AG04450 (cell line): ENCODE data around the gene HPF1. TPM values are rescaled to one million over a fixed set of nuclear protein-coding genes. Genes with fewer than 3 reads are reported as not detected.

ENCODE experiments used
- CTCF ChIA-PET: fragments of 300-600, 350-600 bp; formaldehyde crosslinking; extraction: SDS; loops from one replicate; lab custom pipeline; 2022; ENCODE audit warnings: antibody characterized with exemption, inconsistent platforms; lab: Charles Lee
- POLR2A ChIA-PET: fragments of 350-600 bp; formaldehyde crosslinking; extraction: SDS; loops from one replicate; lab custom pipeline; 2021; ENCODE audit warnings: antibody characterized with exemption, inconsistent platforms; lab: Yijun Ruan, JAX
- DNase-seq: peaks from one replicate; pipeline ENCODE4 v3.0.0-alpha.2; 2011; ENCODE audit warnings: low read depth, low spot score
- H3K27ac ChIP-seq: one replicate; pipeline ENCODE4 v1.5.1; 2012; ENCODE audit warnings: low read depth, low read length, control low read depth
- H3K27me3 ChIP-seq: one replicate; pipeline ENCODE4 v1.6.0; 2012; ENCODE audit warnings: low read length; ENCODE audit not compliant: control insufficient read depth, insufficient read depth
- H3K4me3 ChIP-seq: 2 replicates; pipeline ENCODE4 v1.5.1; 2011; ENCODE audit warnings: mild to moderate bottlenecking, low read depth, low read length, control low read depth
- H3K9me3 ChIP-seq: 2 replicates; pipeline ENCODE4 v1.5.1; 2012; ENCODE audit warnings: low read length; ENCODE audit not compliant: control insufficient read depth, insufficient read depth
- polyA plus RNA-seq: library from polyadenylated mRNA; depleted of rRNA; stranded (reverse); fragments of >200 nt; gene quantifications from 2 replicates; pipeline ENCODE4 v1.2.3, GENCODE V29; 2011
- TF ChIP-seq, protein P1 (sequence below): IDR thresholded peaks from 2 replicates; pipeline ENCODE4 v1.5.1; 2011; ENCODE audit warnings: low read depth, low read length, control low read depth, inconsistent platforms

Gene HPF1
- polyA plus RNA-seq, 1 experiment, result 37.3 TPM

DNA sequence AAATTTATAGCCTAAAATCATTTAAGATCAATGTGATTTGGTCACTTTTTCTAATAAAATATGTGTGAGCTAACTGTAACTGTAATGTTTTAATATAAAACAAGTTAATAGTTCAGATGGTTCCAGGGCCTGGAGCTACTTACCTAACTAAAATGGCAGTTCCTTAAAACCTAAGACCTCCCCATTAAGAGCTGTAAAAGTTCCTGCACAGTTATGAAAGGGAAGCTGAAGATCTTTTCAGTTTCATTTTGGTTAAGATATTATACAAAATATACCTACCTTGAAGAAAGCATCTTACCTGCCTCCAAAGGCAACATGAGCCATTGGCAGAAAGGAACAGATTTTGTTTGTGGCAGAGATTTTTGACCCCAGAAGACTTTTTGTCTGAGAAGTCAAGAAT is 30.1 kb downstream of the HPF1 start:
- TF ChIP-seq, protein P1, sequence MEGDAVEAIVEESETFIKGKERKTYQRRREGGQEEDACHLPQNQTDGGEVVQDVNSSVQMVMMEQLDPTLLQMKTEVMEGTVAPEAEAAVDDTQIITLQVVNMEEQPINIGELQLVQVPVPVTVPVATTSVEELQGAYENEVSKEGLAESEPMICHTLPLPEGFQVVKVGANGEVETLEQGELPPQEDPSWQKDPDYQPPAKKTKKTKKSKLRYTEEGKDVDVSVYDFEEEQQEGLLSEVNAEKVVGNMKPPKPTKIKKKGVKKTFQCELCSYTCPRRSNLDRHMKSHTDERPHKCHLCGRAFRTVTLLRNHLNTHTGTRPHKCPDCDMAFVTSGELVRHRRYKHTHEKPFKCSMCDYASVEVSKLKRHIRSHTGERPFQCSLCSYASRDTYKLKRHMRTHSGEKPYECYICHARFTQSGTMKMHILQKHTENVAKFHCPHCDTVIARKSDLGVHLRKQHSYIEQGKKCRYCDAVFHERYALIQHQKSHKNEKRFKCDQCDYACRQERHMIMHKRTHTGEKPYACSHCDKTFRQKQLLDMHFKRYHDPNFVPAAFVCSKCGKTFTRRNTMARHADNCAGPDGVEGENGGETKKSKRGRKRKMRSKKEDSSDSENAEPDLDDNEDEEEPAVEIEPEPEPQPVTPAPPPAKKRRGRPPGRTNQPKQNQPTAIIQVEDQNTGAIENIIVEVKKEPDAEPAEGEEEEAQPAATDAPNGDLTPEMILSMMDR, result no peak
- no peak for DNase-seq
- Histone ChIP-seq H3K27me3 (no peaks in the 10 kb centered on the region), H3K9me3 (no peaks in the 10 kb centered on the region), H3K27ac (no peak overlapping the region), H3K4me3 (no peak overlapping the region)
- ChIA-PET CTCF (no interaction called here), POLR2A (no interaction called here)

DNA sequence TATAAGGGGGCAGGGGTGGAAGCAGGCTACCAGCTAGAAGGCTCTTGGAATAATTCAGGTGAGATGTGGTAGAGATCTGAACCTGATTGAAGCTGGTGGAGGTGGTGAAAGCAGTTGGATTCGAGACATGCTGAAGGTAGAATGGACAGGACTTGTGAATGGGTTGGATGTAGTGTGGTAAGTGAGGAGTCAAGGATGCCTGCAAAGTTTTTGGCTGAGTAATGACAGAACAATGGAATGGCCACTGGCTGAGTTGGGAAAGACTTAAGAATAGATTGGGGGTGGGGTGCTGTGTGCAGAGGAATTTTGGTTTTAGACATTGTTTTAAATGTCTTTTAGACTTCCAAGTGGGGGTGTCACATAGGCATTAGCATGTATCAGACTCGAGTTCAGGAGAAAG is 33.5 kb downstream of the HPF1 start:
- ChIA-PET POLR2A (no interaction called here), CTCF (interaction anchor here (1.1 to 2.9 kb wide), 2 partner anchors 27 to 111 kb away, joined by 3 to 18 read pairs; partner anchors contain the start of gene NEK1)
- no peak overlapping the region for H3K4me3 ChIP-seq
- no peak for DNase-seq
- no peaks in the 10 kb centered on the region for H3K27me3 ChIP-seq
- no peak overlapping the region for H3K27ac ChIP-seq
- TF ChIP-seq, protein P1, result no peak
- H3K9me3 ChIP-seq, result no peaks in the 10 kb centered on the region

DNA sequence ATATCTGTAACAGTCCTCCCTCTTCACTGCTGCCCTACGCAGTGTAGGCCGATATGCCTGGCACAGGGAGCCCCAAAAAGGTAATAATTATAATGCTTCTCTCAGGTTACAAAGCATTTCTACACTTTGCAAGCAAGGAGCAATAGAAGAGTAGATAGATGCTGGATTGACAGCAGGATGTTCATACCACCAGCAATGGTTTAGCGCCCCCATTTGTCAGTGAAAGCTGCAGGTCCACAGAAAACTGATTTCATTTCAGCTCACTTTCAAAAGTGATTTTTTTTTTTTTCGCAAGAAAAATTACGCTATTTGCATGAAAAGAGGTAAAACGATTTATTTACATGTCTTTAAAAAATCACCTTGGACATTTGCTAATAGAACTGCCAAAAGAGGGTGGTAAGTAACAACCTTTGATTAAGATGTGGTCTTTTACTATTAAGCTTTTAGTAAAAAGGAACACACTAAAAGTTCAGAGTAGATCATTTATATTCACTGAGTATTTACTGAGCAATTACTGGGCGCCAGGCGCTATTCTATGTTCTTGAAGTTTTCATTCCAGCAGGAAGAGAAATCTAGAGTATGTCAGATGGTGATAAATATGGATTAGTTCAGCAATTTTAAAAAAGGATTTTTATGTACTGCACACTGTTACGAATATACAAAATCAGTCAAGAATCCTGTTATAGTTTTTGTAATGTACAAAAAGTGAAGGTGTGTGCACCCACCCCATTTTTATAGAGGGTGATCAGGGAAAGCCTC is 34.4 kb downstream of the HPF1 start:
- Histone ChIP-seq H3K9me3 (no peaks in the 10 kb centered on the region), H3K4me3 (no peak overlapping the region), H3K27ac (no peak overlapping the region), H3K27me3 (no peaks in the 10 kb centered on the region)
- no peak for DNase-seq
- CTCF ChIA-PET, result interaction anchor here (0.9 to 2.9 kb wide), 4 partner anchors 9 to 110 kb away, joined by 3 to 18 read pairs (median 4); partner anchors contain the start of gene NEK1
- POLR2A ChIA-PET, result no interaction called here
- TF ChIP-seq, protein P1, result peak; percentile 39

DNA sequence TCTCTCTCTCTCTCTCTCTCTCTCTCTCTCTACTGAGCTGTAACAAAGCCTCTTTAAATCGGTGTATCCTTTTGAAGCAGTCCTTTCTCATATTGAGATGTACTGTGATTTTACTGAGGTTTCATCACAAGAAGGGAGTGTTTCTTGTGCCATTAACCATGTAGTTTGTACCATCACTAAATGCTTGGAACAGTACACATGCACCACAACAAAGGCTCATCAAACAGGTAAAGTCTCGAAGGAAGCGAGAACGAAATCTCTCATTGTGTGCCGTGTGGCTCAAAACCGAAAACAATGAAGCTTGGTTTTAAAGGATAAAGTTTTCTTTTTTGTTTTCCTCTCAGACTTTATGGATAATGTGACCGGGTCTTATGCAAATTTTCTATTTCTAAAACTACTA is 37.2 kb downstream of the HPF1 start:
- DNase-seq, result no peak
- Histone ChIP-seq H3K9me3 (no peaks in the 10 kb centered on the region), H3K4me3 (no peak overlapping the region), H3K27me3 (no peaks in the 10 kb centered on the region), H3K27ac (no peak overlapping the region)
- ChIA-PET CTCF (interaction anchor here (0.6 to 1.6 kb wide), 2 partner anchors 107 to 141 kb away, joined by 3 to 7 read pairs; no protein-coding TSS in a partner anchor), POLR2A (no interaction called here)
- TF ChIP-seq, protein P1, result no peak

DNA sequence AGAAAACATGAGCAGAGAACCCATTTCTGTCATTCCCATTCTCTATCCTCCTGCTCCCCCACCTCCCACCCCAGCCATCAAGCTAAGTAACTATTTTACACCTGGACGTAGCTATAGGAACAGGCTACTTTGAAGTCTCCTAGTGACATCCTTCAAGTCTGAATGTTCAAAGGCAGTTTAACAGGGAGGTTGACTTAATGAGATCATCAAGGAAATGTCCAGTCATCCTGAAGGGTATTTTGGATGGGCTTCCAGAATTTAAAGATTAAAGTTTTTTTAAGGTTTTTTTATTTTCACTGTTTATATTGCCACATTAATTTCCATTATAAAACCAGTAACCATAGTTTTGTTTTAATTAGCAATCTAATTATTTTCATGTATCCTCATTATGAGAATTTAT is 41.1 kb downstream of the HPF1 start:
- ChIA-PET CTCF (no interaction called here), POLR2A (no interaction called here)

More for the DNA sequence above, 41.1 kb downstream of the HPF1 start:
- H3K4me3 ChIP-seq, result no peak overlapping the region
- H3K27me3 ChIP-seq, result no peaks in the 10 kb centered on the region
- TF ChIP-seq, protein P1, result no peak
- H3K27ac ChIP-seq, result no peak overlapping the region
- no peak for DNase-seq
- no peaks in the 10 kb centered on the region for H3K9me3 ChIP-seq
